T-helper 9 cell (primary cell): ENCODE measurements around the gene DSCAM.

Experiments
- DNase-seq: peaks from one replicate; pipeline ENCODE4 v3.0.0-alpha.2; 2020

DSCAM gene

GRCh38 chr21:40660461-40660860 is 186.5 kb downstream of the DSCAM start:
- DNase-seq: no peak

- no peak for DNase-seq
Measured at GRCh38 chr21:40658311-40658710, 188.6 kb downstream of the DSCAM start.

GRCh38 chr21:40652436-40652835 is 194.5 kb downstream of the DSCAM start:
- no peak for DNase-seq

GRCh38 chr21:40647706-40648105 is 199.3 kb downstream of the DSCAM start:
- no peak for DNase-seq

GRCh38 chr21:40646651-40647050 is 200.3 kb downstream of the DSCAM start:
- DNase-seq: no peak

GRCh38 chr21:40641042-40641441 is 205.9 kb downstream of the DSCAM start:
- DNase-seq: no peak

- no peak for DNase-seq
Measured at GRCh38 chr21:40640266-40640789, 206.6 kb downstream of the DSCAM start.

GRCh38 chr21:40639616-40640194 is 207.3 kb downstream of the DSCAM start:
- no peak for DNase-seq

GRCh38 chr21:40638466-40639251 is 208.3 kb downstream of the DSCAM start:
- no peak for DNase-seq

- no peak for DNase-seq
Measured at GRCh38 chr21:40636026-40636425, 210.9 kb downstream of the DSCAM start.

- no peak for DNase-seq
Measured at GRCh38 chr21:40635391-40635790, 211.6 kb downstream of the DSCAM start.

GRCh38 chr21:40634141-40634540 is 212.8 kb downstream of the DSCAM start:
- no peak for DNase-seq

GRCh38 chr21:40633048-40633447 is 213.9 kb downstream of the DSCAM start:
- DNase-seq: no peak

GRCh38 chr21:40631211-40631610 is 215.7 kb downstream of the DSCAM start:
- DNase-seq: no peak

- DNase-seq: no peak
Measured at GRCh38 chr21:40625991-40626390, 221.0 kb downstream of the DSCAM start.

GRCh38 chr21:40623528-40623927 is 223.4 kb downstream of the DSCAM start:
- no peak for DNase-seq

GRCh38 chr21:40622531-40622930 is 224.4 kb downstream of the DSCAM start:
- no peak for DNase-seq

GRCh38 chr21:40620386-40621145 is 226.4 kb downstream of the DSCAM start:
- DNase-seq: no peak

GRCh38 chr21:40618191-40618973 is 228.6 kb downstream of the DSCAM start:
- no peak for DNase-seq

- no peak for DNase-seq
Measured at GRCh38 chr21:40616377-40616704, 230.6 kb downstream of the DSCAM start.

- DNase-seq: no peak
Measured at GRCh38 chr21:40615505-40616376, 231.2 kb downstream of the DSCAM start.

- DNase-seq: no peak
Measured at GRCh38 chr21:40613546-40614030, 233.4 kb downstream of the DSCAM start.
